Stimulated activated naive CD8-positive, alpha-beta T cell treated with anti-CD3 and anti-CD28 coated beads, Interleukin-15, Interleukin-2, amounts not matched to agents 100 ng/mL and 50 ng/mL, for 24 hours (primary cell): Measurements from ENCODE around the gene CHD9NB.
"Not testable (repeated sequence)": the region's sequence is repeated elsewhere in the genome, so short reads cannot be mapped to it uniquely, and the experiment has no call there.

ENCODE experiments used
- H3K27ac Mint-ChIP-seq: one replicate; pipeline ENCODE4 v1.8.0; 2021; ENCODE audit warnings: mild to moderate bottlenecking, mixed read lengths
- H3K27me3 Mint-ChIP-seq: one replicate; pipeline ENCODE4 v1.8.0; 2021; ENCODE audit warnings: mixed read lengths
- H3K36me3 Mint-ChIP-seq: one replicate; pipeline ENCODE4 v1.8.0; 2021; ENCODE audit warnings: low read depth, mixed read lengths
- H3K4me1 Mint-ChIP-seq: one replicate; pipeline ENCODE4 v1.8.0; 2021; ENCODE audit warnings: low read depth, mixed read lengths
- H3K4me3 Mint-ChIP-seq: one replicate; pipeline ENCODE4 v1.8.0; 2021; ENCODE audit warnings: mild to moderate bottlenecking, mixed read lengths
- H3K9me3 Mint-ChIP-seq: one replicate; pipeline ENCODE4 v1.8.0; 2021; ENCODE audit warnings: mixed read lengths

The CHD9NB gene

DNA sequence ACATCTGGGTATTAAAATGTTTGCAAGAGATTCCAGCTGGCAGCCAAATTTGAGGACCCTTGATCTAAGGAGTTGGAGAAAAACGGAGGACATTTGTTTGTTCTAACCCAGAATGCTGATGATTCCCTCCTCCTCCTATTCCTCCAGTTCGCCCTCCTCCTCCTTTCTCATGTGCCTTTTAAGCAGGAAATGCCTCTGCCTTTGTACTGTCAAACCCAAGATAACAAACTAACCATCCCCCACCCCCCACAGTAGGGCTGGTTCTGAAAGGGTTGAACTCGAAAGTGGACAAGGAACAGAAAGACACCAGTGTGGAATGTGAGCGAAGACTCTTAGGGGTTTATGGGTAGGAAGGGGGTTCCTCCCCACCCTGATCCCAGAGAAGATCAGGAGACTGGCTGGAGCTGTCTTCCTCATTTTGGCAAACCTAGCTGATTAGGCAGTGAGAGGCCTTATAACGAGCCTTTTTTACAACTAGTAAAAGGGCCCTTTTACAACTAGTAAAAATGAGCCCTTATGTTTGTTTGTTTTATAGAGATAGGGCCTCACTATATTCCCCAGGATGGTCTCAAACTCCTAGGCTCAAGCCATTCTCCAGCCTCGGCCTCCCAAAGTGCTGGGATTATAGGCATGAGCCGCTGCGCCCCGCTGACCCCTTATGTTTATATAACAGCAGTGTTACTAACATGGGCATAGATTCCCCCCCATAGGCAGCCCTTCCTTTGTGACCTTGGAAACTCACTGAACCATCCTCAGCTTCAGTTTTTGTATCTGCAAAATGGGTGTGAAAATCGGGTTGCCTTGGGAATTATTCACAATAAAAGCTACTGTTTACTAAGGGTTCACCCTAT, 3.1 kb upstream of the CHD9NB start:
- peak overlapping the region; percentile 92 for H3K4me3 Mint-ChIP-seq
- H3K36me3 Mint-ChIP-seq, result peaks cover 4% of the 10 kb centered on the region
- peaks cover 41% of the 10 kb centered on the region for H3K4me1 Mint-ChIP-seq
- H3K9me3 Mint-ChIP-seq, result no peaks in the 10 kb centered on the region
- H3K27me3 Mint-ChIP-seq, result peaks cover 4% of the 10 kb centered on the region
- peak overlapping the region; percentile 92 for H3K27ac Mint-ChIP-seq

DNA sequence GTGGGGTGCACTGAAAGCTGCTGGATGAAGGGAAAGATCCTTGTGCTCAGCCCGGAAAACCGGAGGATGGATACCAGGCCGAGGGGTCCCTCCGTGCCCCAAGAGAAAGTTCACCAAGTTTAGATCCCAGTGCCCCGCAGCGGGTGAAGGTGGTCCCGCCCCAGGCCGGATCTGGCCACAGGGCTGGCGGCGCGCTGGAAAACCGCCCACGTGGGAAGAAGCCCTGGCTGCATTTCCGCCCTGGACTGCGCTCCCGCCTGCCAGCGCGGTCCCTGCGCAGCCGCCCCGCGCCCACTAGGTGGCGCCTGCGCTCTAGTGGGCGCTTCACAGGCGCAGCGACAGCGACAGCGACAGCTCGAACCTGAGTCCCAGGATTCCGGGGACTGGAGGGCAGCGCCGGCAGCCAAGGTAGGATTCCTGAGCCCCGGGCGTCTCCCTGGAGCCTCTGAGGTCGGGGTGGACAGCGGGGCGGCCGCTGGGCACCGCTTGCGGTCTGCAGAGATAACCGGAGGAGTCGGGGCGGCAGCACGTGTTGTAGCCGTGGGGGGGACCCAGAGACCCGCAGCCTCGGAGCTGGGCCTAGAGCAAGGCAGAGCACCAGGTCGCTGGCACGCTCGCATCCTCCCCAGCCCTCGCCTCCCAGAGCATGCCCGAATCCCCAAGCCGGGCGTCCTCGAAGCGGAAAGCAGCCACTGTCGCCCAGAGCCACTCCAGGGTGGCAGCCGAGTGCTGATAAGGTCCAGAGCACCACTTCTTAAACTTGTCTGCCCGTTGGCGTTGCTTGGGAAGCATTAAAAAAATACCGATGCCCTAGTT, 2.2 kb upstream of the CHD9NB start, which contains the start of gene CHD9:
Gene CHD9, plus strand, starts transcription at position 322 of the 816 bp plus-strand sequence. CDS start 101,099 bp downstream, outside the sequence.
- Mint-ChIP-seq H3K27me3 (peaks cover 4% of the 10 kb centered on the region), H3K4me1 (peaks cover 38% of the 10 kb centered on the region), H3K36me3 (peaks cover 4% of the 10 kb centered on the region), H3K9me3 (no peaks in the 10 kb centered on the region), H3K27ac (peak within 1 kb of the TSS; percentile 92), H3K4me3 (peak within 1 kb of the TSS; percentile 92)

DNA sequence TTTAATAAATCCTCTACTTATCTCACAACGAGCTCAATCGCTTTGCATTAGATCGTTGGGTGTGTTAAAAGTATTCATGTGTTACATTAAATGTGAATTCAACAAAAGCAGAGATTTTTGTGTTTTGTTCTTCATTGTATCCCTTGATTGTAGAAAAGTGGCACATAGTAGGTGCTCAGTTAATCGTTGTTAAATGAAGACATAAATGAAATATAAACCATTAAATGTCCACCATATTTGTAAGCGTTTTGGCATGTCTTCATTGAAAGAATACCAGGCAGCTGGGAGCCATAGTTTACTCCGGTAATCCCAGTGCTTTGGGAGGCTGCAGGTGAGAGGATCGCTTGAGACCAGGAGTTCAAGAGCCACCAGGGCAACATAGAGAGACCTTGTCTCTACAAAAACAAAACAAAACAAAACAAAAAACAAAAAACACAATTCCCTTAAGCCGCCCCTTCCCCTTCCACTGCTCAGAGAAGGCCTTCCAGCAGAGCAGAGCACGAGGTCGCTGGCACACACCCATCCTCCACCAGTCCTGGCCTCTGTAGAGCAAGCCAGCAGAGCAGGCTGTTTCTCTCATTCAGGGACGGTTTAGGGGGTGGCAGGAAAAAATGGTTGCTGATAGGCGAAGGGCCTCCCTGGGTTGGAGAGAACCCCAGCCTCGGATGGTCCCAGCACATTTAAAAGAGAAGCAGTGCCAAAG, 1.4 kb upstream of the CHD9NB start:
- H3K27ac Mint-ChIP-seq, result peak overlapping the region; percentile 84
- H3K27me3 Mint-ChIP-seq, result peaks cover 4% of the 10 kb centered on the region
- peak overlapping the region; percentile 92 for H3K4me3 Mint-ChIP-seq
- H3K4me1 Mint-ChIP-seq, result peaks cover 36% of the 10 kb centered on the region
- no peaks in the 10 kb centered on the region for H3K9me3 Mint-ChIP-seq
- peaks cover 4% of the 10 kb centered on the region for H3K36me3 Mint-ChIP-seq

DNA sequence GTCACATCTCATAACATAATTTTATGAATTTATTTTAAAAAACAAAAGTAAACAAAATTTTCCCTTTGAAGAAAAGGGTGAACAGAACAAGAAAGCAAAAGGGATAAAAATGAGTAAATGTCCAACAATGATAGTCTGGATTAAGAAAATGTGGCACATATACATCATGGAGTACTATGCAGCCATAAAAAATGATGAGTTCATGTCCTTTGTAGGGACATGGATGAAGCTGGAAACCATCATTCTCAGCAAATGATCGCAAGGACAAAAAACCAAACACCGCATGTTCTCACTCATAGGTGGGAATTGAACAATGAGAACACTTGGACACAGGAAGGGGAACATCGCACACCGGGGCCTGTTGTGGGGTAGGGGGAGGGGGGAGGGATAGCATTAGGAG, 1.4 kb downstream of the CHD9NB start:
- not testable (repeated sequence) for H3K4me3 Mint-ChIP-seq, H3K9me3 Mint-ChIP-seq, H3K36me3 Mint-ChIP-seq, H3K27ac Mint-ChIP-seq, H3K27me3 Mint-ChIP-seq
- peaks cover 15% of the 10 kb centered on the region for H3K4me1 Mint-ChIP-seq

DNA sequence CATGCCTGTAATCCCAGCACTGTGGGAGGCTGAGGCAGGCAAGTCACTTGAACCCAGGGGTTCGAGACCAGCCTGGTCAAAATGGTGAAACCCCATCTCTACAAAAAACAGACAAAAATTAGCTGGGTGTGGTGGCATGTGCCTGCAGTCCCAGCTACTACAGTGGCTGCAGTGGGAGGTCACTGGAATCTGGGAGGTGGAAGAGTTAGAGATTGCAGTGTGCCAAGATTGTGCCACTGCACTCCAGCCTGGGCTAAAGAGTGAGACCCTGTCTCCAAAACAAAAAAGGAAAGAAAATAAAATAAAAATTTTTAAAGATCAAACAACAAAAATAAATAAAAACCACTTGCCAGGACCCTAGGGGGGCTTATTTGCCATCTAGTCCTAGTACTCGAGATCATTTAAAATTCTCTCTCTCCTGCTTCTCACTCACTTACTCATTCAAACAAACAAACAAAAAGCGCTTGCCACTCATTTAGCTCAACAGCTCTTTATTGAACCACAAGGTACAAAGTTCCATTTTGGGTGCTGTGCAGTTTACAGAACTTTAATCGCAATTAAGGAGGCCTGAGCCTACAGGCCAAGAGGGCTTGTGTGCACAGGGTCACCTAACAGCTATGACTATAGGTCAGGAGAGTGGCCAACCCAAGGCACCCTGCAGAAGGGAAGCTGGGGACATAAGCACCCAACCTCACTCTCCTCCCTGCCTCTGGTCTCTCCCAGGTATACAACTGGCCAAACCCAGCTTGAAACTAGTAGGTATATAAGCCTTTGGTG, 4.4 kb downstream of the CHD9NB start:
- Mint-ChIP-seq H3K4me3 (no peak overlapping the region), H3K27me3 (peaks cover 11% of the 10 kb centered on the region), H3K27ac (no peak overlapping the region), H3K36me3 (no peaks in the 10 kb centered on the region), H3K9me3 (no peaks in the 10 kb centered on the region), H3K4me1 (no peaks in the 10 kb centered on the region)

DNA sequence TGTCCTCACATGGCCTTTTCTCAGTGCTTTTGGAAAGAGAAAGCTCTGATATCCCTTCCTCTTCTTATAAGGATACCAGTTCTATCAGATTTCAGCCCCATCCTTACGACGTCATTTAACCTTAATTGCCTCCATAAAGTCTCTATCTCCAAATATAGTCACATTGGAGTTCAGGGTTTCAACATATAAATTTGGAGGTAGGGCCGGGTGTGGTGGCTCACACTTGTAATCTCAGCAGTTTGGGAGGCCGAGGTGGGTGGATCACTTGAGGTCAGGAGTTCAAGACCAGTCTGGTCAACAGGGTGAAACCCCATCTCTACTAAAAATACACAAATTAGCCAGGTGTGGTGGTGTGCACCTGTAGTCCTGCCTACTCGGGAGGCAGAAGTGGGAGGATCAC, 5.2 kb downstream of the CHD9NB start:
- H3K4me1 Mint-ChIP-seq, H3K4me3 Mint-ChIP-seq, H3K27me3 Mint-ChIP-seq, H3K9me3 Mint-ChIP-seq, H3K27ac Mint-ChIP-seq, H3K36me3 Mint-ChIP-seq: not testable (repeated sequence)

DNA sequence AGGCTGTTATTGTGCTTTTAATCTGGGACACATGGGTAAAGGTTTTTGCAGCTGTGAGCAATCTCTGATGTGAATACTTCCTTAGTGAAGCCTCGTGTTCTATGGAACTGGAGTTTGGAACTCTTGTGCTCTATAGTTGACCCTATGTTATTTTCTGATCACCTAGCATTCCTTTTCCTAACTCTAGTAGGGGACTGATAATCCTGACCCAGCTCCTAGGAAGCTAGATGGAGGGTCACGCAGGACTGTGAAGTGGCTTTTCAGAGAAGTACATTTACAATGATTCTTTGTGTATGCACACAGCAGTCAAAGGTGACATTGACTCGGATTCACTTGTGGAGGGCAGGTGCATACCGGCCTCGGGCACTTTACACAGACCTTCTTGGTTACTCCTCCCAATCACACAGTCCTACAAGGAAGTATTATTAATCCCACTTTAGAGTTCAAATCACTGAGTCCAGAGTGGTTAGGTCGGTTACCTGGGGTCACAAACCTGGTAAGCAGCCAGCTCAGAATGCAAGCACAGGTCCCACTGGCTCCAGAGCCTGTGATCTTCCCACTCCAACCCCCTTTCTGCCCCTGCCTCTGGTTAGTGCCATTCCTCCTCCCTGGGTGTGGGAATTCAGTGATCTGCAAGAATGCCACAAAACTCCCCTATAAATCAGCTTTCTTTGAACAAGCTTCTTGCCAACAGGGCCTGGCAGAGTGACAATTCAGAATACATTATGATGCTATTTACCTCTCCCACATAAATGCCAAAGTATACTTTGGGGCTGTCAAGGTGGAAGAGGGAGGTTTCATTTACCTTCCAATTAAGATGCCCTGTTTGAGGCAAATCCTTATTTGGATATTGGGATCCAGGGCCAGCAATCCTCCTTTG, 7.1 kb downstream of the CHD9NB start:
- H3K9me3 Mint-ChIP-seq, result no peaks in the 10 kb centered on the region
- H3K4me1 Mint-ChIP-seq, result peaks cover 3% of the 10 kb centered on the region
- H3K36me3 Mint-ChIP-seq, result no peaks in the 10 kb centered on the region
- no peak overlapping the region for H3K4me3 Mint-ChIP-seq
- H3K27ac Mint-ChIP-seq, result no peak overlapping the region
- H3K27me3 Mint-ChIP-seq, result peaks cover 8% of the 10 kb centered on the region

DNA sequence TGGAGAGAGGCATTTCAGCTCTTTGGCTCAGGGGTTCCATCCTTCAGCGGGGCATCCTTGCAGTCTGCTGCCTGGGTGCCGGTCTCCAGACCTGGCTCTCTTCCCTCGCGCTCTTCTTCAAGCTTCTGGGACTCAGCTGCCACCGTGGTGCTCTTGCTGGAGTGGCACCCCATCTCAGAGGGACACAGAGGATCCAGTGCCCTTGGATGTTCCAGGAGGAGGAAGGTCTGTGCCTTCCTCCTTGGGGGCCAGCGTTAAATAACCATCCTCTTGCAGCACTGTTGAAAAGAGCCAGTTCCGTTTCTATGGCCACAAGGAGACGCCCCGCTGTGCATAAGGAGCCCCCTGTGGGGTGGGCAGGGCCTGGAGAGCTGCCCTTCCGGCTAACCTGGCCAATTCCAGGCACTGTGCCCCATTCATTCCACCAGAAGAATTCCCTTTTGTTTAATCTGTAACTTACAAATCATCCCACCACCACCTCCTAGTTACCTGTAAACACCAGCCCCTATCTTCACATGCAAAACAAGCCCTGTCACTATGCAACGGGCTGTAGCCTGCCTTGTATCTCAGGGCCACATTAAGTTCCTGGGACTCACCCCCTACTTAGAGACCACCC, 8.6 kb downstream of the CHD9NB start:
- peaks cover 8% of the 10 kb centered on the region for H3K27me3 Mint-ChIP-seq
- no peaks in the 10 kb centered on the region for H3K36me3 Mint-ChIP-seq
- no peak overlapping the region for H3K4me3 Mint-ChIP-seq
- H3K27ac Mint-ChIP-seq, result no peak overlapping the region
- H3K4me1 Mint-ChIP-seq, result peaks cover 3% of the 10 kb centered on the region
- H3K9me3 Mint-ChIP-seq, result no peaks in the 10 kb centered on the region

DNA sequence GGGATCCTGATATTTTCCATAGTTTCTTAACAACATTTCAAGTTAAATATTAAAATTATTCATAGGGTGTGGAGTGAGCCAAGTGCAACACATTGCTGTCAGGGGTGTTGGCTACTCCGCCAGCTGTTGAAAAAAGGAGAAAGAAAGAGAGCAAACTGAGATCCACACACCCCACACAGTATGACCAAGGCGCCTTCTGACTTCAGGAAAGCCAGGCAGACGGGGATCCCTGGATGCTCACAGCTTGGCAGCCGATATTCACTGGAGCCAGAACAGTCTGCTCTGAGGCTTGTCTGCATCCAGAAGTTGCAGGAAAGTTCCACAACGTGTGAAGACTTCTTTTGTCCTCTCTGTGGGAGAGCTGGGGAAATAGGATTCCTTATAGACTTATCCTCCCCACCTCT, 9.3 kb downstream of the CHD9NB start:
- Mint-ChIP-seq H3K36me3 (no peaks in the 10 kb centered on the region), H3K4me3 (no peak overlapping the region), H3K27me3 (peaks cover 8% of the 10 kb centered on the region), H3K4me1 (peaks cover 3% of the 10 kb centered on the region), H3K9me3 (no peaks in the 10 kb centered on the region), H3K27ac (no peak overlapping the region)

DNA sequence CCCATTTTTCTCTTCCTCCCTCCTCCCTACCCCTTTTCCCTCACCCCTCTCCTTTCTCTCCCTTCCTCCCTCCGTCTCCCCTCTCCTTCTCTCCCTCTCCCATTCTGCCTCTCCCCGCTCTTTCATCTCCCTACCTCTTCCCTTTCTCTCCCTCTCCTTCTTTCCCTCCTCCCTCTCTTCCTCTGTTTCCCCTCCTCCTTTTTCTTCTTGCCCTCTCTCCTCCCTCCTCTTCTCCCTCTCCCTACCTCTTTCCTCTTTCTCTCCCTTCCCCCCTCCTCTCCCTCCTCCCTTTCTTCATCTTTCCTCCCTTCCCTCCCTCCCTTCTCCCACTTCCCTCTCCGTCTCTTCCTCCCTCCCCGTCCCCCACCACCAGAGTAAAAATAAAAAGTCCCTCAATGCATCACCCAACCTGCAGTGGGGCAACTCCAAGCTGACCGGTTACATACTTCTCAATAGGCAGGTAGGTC, 10.4 kb downstream of the CHD9NB start:
- Mint-ChIP-seq H3K36me3 (no peaks in the 10 kb centered on the region), H3K4me3 (no peak overlapping the region), H3K4me1 (peaks cover 3% of the 10 kb centered on the region), H3K27me3 (peaks cover 8% of the 10 kb centered on the region), H3K9me3 (no peaks in the 10 kb centered on the region), H3K27ac (no peak overlapping the region)

DNA sequence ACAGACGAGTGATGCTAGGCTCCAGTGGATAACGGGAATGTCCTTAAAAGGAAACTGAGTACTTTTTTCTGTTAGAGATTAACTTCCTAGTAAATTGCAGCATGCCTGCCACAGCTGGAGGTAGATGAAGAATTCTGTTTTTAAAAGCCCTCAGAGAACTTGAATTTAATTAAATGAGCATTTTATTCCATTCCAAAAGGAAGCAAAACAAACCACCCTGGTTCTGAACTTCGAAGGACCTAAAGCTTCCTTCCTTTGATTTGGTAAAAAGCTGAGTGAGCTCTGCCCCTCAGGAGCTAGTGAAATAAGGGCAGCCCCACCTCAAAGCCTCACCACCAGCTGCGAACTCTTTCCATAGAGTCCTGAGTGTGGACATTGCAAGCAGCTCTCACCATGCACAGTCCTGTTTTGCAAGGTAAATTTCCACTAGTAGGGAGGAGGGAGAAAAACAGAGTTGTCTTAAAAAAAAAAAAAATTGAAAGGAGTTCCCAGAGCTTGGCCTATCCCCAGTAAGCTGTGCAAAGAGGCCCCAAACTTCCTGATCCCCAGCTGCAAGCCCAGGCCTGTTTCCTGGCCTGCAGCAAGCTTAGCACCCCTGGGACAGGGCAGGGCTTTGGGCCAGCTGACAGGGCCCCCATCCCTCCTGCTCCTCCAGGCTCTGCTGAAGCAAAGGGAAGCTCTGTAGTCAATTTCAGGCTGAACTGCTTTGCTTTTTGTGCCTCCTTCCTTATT, 11.2 kb downstream of the CHD9NB start:
- no peak overlapping the region for H3K27ac Mint-ChIP-seq
- H3K9me3 Mint-ChIP-seq, result no peaks in the 10 kb centered on the region
- H3K4me1 Mint-ChIP-seq, result peaks cover 3% of the 10 kb centered on the region
- no peak overlapping the region for H3K4me3 Mint-ChIP-seq
- no peaks in the 10 kb centered on the region for H3K36me3 Mint-ChIP-seq
- peaks cover 11% of the 10 kb centered on the region for H3K27me3 Mint-ChIP-seq

DNA sequence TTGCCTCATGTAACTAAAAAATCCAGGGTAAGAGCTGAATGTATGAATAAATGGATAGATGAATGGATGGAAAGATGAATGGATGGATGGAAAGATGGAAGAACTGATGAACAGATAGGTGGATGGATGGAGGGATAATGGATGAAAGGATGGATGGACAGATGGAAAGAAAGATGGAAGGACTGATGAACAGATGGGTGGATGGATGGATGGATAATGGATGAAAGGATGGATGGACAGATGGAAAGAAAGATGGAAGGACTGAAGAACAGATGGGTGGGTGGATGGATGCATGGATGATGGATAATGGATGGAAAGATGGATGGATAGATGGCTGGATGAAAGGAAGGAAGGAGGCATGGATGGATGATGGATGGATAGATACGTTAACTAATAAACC, 11.9 kb downstream of the CHD9NB start:
- no peaks in the 10 kb centered on the region for H3K9me3 Mint-ChIP-seq
- H3K36me3 Mint-ChIP-seq, result no peaks in the 10 kb centered on the region
- H3K4me3 Mint-ChIP-seq, result no peak overlapping the region
- peaks cover 12% of the 10 kb centered on the region for H3K27me3 Mint-ChIP-seq
- H3K27ac Mint-ChIP-seq, result no peak overlapping the region
- H3K4me1 Mint-ChIP-seq, result peaks cover 3% of the 10 kb centered on the region

DNA sequence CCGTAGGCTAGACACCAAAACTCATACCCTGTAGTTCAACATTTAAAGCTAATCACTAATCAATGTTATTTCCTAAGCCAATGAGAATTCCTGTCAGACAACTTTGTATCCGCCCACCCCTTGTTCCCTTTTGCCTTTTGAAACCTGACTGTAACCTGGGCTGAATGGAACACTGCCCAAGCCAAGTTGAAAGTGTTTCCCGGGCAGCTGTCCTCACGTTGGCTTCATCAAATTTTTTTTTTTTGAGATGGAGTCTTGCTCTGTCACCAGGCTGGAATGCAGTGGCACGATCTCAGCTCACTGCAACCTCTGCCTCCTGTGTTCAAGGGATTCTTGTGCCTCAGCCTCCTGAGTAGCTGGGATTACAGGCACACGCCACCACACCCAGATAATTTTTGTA, 16.0 kb downstream of the CHD9NB start:
- H3K27me3 Mint-ChIP-seq, result peaks cover 18% of the 10 kb centered on the region
- not testable (repeated sequence) for H3K36me3 Mint-ChIP-seq, H3K4me3 Mint-ChIP-seq

More for the DNA sequence above, 16.0 kb downstream of the CHD9NB start:
- not testable (repeated sequence) for H3K4me1 Mint-ChIP-seq, H3K9me3 Mint-ChIP-seq, H3K27ac Mint-ChIP-seq
